ENCODE data around the gene LMBR1.

DNA sequence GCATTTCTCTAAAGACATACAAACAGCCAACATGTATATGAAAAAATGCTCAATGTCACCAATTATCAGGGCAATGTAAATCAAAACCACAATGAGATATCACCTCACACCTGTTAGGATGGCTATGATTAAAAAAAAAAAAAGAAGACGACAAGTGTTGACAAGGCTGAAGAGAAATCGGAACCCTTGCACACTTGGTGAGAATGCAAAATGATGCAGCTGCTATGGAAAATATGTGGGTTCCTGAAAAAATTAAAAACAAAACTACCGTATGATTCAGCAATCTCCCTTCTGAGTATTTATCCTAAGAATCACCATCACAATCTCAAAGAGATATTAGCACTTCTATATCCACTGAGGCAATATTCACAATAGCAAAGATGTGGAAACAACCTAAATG lies 11.3 kb downstream of the LMBR1 start:
- TF ChIP-seq RBM22 (optimal IDR thresholded peaks at IDR 0.05; ENCODE audit: low read length) (no peak), CCAR2 (optimal IDR thresholded peaks at IDR 0.05; ENCODE audit: low read depth, low read length) (no peak), FOXA1 (IDR thresholded peaks at IDR 0.05) (no peak), FOXA1 (CRISPR knock-in tag; IDR thresholded peaks at IDR 0.05) (no peak), KDM5B (CRISPR knock-in tag; IDR thresholded peaks at IDR 0.05; ENCODE audit: borderline replicate concordance) (no peak), POLR2AphosphoS5 (IDR thresholded peaks at IDR 0.05; ENCODE audit: low read depth, low read length) (no peak), ZBTB8A (CRISPR knock-in tag; IDR thresholded peaks at IDR 0.05; ENCODE audit: borderline replicate concordance, low read depth) (no peak), HDAC6 (IDR thresholded peaks at IDR 0.05; ENCODE audit: low read depth, low read length) (no peak), IRF2 (CRISPR knock-in tag; IDR thresholded peaks at IDR 0.05) (no peak)

All from HepG2 (cell line).